Ishikawa (cell line): ENCODE results near the gene WFIKKN1.

Experiments
- CEBPB ChIP-seq: IDR thresholded peaks from 2 replicates; pipeline ENCODE4 v1.6.1; 2012
- CREB1 ChIP-seq: IDR thresholded peaks from 2 replicates; pipeline ENCODE4 v1.6.1; 2012; ENCODE audit warnings: low read depth
- EGR1 ChIP-seq: IDR thresholded peaks from 2 replicates; pipeline ENCODE4 v1.6.1; 2012
- EP300 ChIP-seq: IDR thresholded peaks from 2 replicates; pipeline ENCODE4 v1.6.1; 2012; ENCODE audit warnings: borderline replicate concordance
- FOXM1 ChIP-seq: IDR thresholded peaks from 2 replicates; pipeline ENCODE4 v1.6.1; 2012; ENCODE audit warnings: low read depth, borderline replicate concordance
- MAX ChIP-seq: IDR thresholded peaks from 2 replicates; pipeline ENCODE4 v1.6.1; 2012
- NFIC ChIP-seq: IDR thresholded peaks from 2 replicates; pipeline ENCODE4 v1.6.1; 2012
- RAD21 ChIP-seq: IDR thresholded peaks from 2 replicates; pipeline ENCODE4 v1.6.1; 2012; ENCODE audit warnings: low read depth
- TAF1 ChIP-seq: IDR thresholded peaks from 2 replicates; pipeline ENCODE4 v1.6.1; 2012; ENCODE audit warnings: low read depth, mild to moderate bottlenecking
- TCF12 ChIP-seq: IDR thresholded peaks from 2 replicates; pipeline ENCODE4 v1.6.1; 2012; ENCODE audit warnings: low read depth
- TEAD4 ChIP-seq: IDR thresholded peaks from 2 replicates; pipeline ENCODE4 v1.6.1; 2012
- YY1 ChIP-seq: IDR thresholded peaks from 2 replicates; pipeline ENCODE4 v1.6.1; 2012; ENCODE audit warnings: low read depth
- ZBTB7A ChIP-seq: IDR thresholded peaks from 2 replicates; pipeline ENCODE4 v1.6.1; 2012; ENCODE audit warnings: low read depth
- TF ChIP-seq, protein P1 (sequence below): IDR thresholded peaks from 2 replicates; pipeline ENCODE4 v1.6.1; 2012; ENCODE audit warnings: low read depth, mild to moderate bottlenecking
- TF ChIP-seq, protein P2 (sequence below): IDR thresholded peaks from 2 replicates; pipeline ENCODE4 v1.6.1; 2012

The WFIKKN1 gene

DNA sequence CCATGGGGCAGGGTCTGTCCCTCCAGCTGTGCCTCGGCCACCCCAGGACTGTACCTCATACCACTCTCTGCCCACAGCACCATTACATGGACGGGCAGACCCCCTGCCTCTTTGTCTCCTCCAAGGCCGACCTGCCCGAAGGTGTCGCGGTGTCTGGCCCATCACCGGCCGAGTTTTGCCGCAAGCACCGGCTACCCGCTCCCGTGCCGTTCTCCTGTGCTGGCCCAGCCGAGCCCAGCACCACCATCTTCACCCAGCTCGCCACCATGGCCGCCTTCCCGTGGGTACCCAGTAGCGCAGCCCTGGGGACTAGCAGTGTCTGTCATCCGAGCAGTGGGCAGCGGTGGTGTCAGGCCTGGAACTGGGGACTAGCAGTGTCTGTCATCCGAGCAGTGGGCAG, 42.1 kb downstream of the WFIKKN1 start:
- TF ChIP-seq MAX = no peak
- TF ChIP-seq TCF12 = no peak

GRCh38 chr16:673399-673991, 42.7 kb downstream of the WFIKKN1 start:
- TF ChIP-seq ZBTB7A = 0 out of 2 replicates have a peak, but pooled peaks have one; percentile 39
- no peak for TF ChIP-seq EP300

DNA sequence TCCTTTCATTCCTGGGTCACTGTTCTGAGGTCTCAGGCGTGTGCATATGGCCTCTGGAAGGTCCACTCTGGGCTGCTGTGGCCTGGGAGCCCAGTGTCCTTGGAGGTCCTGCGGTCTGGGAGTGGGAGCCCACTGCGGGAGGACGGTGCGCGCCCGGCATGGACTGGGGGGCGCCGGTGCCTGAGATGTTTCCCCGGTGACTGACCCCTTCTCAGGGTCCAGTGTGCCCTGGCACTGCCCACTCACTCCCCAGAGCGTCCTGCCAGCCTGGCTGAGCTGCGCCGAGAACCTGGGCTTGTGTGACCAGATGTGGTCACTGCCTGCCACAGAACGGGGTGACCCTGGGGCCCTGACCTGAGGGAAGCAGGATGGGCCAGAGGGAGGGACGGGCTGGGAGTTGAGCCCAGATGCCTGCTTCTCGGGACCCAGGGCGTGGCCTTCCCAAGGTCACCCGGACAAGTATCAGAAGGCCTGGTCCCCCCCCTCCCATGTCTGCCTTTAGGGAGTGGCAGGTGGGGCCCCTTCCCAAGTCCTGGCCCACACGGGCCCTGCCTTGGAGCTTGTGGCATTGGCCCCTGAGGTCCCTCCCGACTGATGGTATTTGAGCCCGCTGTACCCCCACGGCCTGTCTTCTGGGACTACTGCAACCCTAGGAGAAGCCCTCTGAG, 43.6 kb downstream of the WFIKKN1 start:
- TF ChIP-seq FOXM1 = no peak
- no peak for TF ChIP-seq TCF12
- no peak for TF ChIP-seq YY1
- no peak for TF ChIP-seq ZBTB7A
- no peak for TF ChIP-seq EGR1
- TF ChIP-seq RAD21 = no peak
- TF ChIP-seq TEAD4 = no peak
- TF ChIP-seq TAF1 = no peak
- no peak for TF ChIP-seq EP300
- TF ChIP-seq MAX = no peak
- TF ChIP-seq CEBPB = no peak
- TF ChIP-seq, protein P1, sequence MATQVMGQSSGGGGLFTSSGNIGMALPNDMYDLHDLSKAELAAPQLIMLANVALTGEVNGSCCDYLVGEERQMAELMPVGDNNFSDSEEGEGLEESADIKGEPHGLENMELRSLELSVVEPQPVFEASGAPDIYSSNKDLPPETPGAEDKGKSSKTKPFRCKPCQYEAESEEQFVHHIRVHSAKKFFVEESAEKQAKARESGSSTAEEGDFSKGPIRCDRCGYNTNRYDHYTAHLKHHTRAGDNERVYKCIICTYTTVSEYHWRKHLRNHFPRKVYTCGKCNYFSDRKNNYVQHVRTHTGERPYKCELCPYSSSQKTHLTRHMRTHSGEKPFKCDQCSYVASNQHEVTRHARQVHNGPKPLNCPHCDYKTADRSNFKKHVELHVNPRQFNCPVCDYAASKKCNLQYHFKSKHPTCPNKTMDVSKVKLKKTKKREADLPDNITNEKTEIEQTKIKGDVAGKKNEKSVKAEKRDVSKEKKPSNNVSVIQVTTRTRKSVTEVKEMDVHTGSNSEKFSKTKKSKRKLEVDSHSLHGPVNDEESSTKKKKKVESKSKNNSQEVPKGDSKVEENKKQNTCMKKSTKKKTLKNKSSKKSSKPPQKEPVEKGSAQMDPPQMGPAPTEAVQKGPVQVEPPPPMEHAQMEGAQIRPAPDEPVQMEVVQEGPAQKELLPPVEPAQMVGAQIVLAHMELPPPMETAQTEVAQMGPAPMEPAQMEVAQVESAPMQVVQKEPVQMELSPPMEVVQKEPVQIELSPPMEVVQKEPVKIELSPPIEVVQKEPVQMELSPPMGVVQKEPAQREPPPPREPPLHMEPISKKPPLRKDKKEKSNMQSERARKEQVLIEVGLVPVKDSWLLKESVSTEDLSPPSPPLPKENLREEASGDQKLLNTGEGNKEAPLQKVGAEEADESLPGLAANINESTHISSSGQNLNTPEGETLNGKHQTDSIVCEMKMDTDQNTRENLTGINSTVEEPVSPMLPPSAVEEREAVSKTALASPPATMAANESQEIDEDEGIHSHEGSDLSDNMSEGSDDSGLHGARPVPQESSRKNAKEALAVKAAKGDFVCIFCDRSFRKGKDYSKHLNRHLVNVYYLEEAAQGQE = no peak
- no peak for TF ChIP-seq CREB1
- TF ChIP-seq, protein P2, sequence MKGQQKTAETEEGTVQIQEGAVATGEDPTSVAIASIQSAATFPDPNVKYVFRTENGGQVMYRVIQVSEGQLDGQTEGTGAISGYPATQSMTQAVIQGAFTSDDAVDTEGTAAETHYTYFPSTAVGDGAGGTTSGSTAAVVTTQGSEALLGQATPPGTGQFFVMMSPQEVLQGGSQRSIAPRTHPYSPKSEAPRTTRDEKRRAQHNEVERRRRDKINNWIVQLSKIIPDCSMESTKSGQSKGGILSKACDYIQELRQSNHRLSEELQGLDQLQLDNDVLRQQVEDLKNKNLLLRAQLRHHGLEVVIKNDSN = no peak
- no peak for TF ChIP-seq NFIC

- TF ChIP-seq EGR1 (no peak), NFIC (peak; percentile 17; the same call in 1 of the 2 replicates)
Measured at GRCh38 chr16:674968-675883, 44.4 kb downstream of the WFIKKN1 start, which contains the start of gene RHBDL1. TSS of gene RHBDL1 (plus strand) at chr16:675671. CDS start at chr16:675791, 120 bp downstream.

DNA sequence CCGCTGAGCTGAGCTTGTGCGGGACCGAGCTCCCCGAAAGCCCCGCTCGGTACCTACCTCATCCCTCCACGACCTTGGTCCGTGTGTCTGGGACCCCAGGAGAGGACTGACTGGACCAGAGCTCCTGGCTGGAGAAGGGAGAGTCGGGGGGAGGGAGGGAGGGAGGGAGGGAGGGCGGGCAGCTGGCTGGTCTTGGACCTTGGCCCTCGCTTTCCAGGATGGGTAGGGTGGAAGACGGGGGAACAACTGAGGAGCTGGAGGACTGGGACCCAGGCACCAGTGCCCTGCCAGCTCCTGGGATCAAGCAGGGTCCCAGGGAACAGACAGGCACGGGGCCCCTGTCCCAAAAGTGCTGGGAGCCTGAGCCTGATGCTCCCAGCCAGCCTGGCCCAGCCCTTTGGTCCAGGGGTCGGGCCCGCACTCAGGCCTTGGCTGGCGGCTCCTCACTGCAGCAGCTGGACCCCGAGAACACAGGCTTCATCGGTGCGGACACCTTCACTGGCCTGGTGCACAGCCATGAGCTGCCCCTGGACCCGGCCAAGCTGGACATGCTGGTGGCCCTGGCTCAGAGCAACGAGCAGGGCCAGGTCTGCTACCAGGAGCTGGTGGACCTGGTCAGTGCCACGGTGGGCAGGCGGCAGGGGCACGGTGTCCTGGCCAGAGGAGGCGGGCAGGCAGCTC, 45.2 kb downstream of the WFIKKN1 start:
- TF ChIP-seq MAX = no peak
- no peak for TF ChIP-seq NFIC
- TF ChIP-seq ZBTB7A = no peak
- TF ChIP-seq FOXM1 = no peak
- TF ChIP-seq, protein P1 = no peak
- no peak for TF ChIP-seq TCF12
- TF ChIP-seq CREB1 = no peak
- TF ChIP-seq TEAD4 = no peak
- no peak for TF ChIP-seq YY1
- no peak for TF ChIP-seq RAD21
- TF ChIP-seq EP300 = no peak
- TF ChIP-seq EGR1 = no peak
- TF ChIP-seq TAF1 = no peak
- TF ChIP-seq, protein P2 = no peak
- no peak for TF ChIP-seq CEBPB
